ENCODE measurements around the gene C19orf53.

- no peak for TF ChIP-seq SUZ12 (IDR thresholded peaks at IDR 0.05)
- TF ChIP-seq ZNF384 (IDR thresholded peaks at IDR 0.05): no peak
- no peak for TF ChIP-seq PKNOX1 (IDR thresholded peaks at IDR 0.05)
- 0 out of 2 replicates have a peak, but pooled peaks have one; percentile 27 for TF ChIP-seq FOXM1 (IDR thresholded peaks at IDR 0.05; ENCODE audit: borderline replicate concordance)
- TF ChIP-seq FOXA1 (IDR thresholded peaks at IDR 0.05): no peak
- TF ChIP-seq FOXK2 (IDR thresholded peaks at IDR 0.05): no peak
- no peak for TF ChIP-seq ARNT (IDR thresholded peaks at IDR 0.05)
- TF ChIP-seq TARDBP (IDR thresholded peaks at IDR 0.05): no peak
- TF ChIP-seq CTBP1 (IDR thresholded peaks at IDR 0.05; ENCODE audit: borderline replicate concordance): no peak
- no peak for TF ChIP-seq NFRKB (IDR thresholded peaks at IDR 0.05)
- TF ChIP-seq LEF1 (IDR thresholded peaks at IDR 0.05; ENCODE audit: borderline replicate concordance): no peak
- TF ChIP-seq HDGF (IDR thresholded peaks at IDR 0.05; ENCODE audit: borderline replicate concordance): no peak
Measured at GRCh38 chr19:13795595-13796300, 21.5 kb downstream of the C19orf53 start.
